Measurements from ENCODE around the gene SLC38A11. TPM values are rescaled to one million over a fixed set of nuclear protein-coding genes. Genes with fewer than 3 reads are reported as not detected.

SLC38A11 gene
- total and polyA plus RNA-seq, 3 donors from 2014 or later = 0.58 to 5.9 (median 1.2) TPM

DNA sequence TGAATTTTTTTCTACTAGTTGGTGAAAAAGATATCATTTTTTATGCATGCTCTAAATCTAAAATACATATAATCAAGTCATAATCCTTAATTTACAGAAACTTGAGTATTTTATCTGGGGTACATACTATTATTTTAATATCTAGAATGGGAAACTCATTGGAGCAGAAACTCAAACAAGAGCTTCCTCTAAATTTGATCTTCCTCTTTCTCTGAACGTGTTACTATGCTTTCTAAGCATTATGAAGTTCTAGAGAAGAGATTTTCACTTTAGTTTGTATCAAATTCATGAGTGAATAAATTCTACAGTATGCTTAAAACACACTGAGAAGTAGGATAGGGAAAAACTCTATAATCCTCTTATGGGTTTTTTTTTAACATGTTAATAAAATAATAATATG, 20.6 kb upstream of the SLC38A11 start:
- Histone ChIP-seq H3K27ac (no peak overlapping the region), H3K36me3 (ENCODE audit: low read depth, missing control alignments) (no peaks in the 10 kb centered on the region), H3K27me3 (no peaks in the 10 kb centered on the region), H3K4me1 (no peaks in the 10 kb centered on the region), H3K4me3 (no peak overlapping the region), H3K9me3 (no peaks in the 10 kb centered on the region)
- no peak for DNase-seq
- no peak for TF ChIP-seq POLR2A (IDR thresholded peaks at IDR 0.05)
- TF ChIP-seq, protein P1, sequence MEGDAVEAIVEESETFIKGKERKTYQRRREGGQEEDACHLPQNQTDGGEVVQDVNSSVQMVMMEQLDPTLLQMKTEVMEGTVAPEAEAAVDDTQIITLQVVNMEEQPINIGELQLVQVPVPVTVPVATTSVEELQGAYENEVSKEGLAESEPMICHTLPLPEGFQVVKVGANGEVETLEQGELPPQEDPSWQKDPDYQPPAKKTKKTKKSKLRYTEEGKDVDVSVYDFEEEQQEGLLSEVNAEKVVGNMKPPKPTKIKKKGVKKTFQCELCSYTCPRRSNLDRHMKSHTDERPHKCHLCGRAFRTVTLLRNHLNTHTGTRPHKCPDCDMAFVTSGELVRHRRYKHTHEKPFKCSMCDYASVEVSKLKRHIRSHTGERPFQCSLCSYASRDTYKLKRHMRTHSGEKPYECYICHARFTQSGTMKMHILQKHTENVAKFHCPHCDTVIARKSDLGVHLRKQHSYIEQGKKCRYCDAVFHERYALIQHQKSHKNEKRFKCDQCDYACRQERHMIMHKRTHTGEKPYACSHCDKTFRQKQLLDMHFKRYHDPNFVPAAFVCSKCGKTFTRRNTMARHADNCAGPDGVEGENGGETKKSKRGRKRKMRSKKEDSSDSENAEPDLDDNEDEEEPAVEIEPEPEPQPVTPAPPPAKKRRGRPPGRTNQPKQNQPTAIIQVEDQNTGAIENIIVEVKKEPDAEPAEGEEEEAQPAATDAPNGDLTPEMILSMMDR (IDR thresholded peaks at IDR 0.05) = no peak
- intact Hi-C loops (cut with DNase I; ENCODE audit: low total_unique reads) = no loop called here
- WGBS, 2 donors = 62 to 72% methylated on average over 1 of the region's 1 CpG

DNA sequence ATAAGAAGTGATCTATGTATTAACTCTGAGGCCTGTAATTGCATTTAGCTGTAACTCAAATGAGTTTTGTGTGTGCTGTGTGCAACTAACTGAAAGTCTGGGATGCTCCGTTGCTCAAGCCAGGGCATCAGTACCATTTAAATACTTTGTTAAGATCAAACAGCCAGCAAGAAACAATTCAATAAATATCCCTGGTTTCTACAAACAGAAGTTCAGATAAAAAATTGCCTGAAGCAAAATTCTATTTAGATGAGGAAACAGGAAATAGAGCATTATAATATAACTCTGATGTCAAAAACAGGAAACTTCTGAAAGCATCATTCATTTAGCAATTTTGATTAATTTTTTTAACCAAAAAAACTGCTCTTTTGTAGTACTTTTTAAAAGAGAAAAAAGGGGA, 18.9 kb upstream of the SLC38A11 start:
- DNase-seq = no peak
- no peaks in the 10 kb centered on the region for H3K27me3 ChIP-seq
- H3K9me3 ChIP-seq = no peaks in the 10 kb centered on the region
- no peaks in the 10 kb centered on the region for H3K4me1 ChIP-seq
- no peak for TF ChIP-seq POLR2A (IDR thresholded peaks at IDR 0.05)
- TF ChIP-seq, protein P1 (IDR thresholded peaks at IDR 0.05) = no peak
- intact Hi-C loops (cut with DNase I; ENCODE audit: low total_unique reads) = no loop called here
- 63 to 83% methylated on average over 1 of the region's 1 CpG for WGBS, 2 donors
- no peak overlapping the region for H3K4me3 ChIP-seq
- H3K36me3 ChIP-seq (ENCODE audit: low read depth, missing control alignments) = no peaks in the 10 kb centered on the region
- no peak overlapping the region for H3K27ac ChIP-seq

DNA sequence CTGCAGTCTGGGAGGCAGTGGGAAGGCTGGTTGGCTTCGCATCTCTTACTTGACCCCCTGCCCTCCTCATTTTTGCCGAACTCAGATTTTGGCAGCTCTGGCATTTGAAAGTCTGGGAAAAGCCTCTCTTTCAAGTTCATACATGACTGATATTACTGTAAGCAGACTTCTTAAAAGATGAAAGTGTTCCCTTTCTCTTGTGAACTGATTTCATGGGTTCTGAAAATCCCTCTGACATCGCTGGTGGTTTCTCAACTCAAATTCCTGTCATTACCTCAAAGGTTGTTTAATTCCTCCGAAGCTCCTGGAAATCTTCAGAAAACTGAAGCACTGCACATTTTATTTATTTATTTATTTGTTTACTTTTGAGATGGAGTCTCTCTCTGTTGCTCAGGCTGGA, 16.9 kb upstream of the SLC38A11 start:
- no peaks in the 10 kb centered on the region for H3K36me3 ChIP-seq (ENCODE audit: low read depth, missing control alignments)
- no peak overlapping the region for H3K4me3 ChIP-seq
- H3K27me3 ChIP-seq = no peaks in the 10 kb centered on the region
- WGBS, 2 donors = 72 to 83% methylated on average over 4 of the region's 4 CpGs
- TF ChIP-seq POLR2A (IDR thresholded peaks at IDR 0.05) = no peak
- TF ChIP-seq, protein P1 (IDR thresholded peaks at IDR 0.05) = no peak
- H3K27ac ChIP-seq = no peak overlapping the region
- no peaks in the 10 kb centered on the region for H3K4me1 ChIP-seq
- intact Hi-C loops (cut with DNase I; ENCODE audit: low total_unique reads) = no loop called here
- no peaks in the 10 kb centered on the region for H3K9me3 ChIP-seq
- DNase-seq = no peak

DNA sequence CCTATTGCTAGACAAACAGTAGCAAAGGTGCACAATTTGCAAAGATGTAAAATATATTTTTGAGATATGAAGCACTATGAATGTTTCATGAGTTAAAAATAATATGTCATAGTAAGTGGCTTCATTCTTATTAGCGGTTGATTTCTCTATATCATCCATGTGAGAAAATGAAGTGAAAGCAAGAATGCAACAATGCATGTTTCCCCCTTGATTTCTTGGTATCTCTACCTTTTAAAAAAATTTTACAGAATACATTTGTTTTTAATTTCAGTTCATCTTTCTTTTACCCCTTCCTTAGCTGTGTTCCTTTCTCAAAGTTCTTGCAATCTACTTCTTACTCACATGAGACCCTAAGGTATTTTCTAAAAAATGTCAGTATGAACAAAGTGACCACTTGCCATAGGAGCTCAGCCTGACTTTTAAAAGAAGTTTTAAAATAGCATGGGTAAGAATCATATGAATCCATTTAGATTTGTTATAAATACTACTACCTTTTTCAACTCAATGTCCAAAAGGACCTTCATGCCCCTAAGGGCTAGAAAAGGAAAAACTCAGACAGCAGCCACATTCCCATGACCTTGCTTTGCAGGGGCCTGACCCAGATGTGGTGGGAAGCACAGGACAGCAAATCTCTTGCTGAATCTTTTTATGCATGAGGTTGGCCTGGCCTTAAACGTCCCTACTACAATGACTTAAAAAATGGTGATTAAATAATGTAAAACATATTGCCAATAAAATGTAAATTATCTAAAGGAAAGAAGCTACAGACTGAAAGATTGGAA, 14.8 kb upstream of the SLC38A11 start:
- no peaks in the 10 kb centered on the region for H3K36me3 ChIP-seq (ENCODE audit: low read depth, missing control alignments)
- H3K27ac ChIP-seq = no peak overlapping the region
- DNase-seq = no peak
- no peaks in the 10 kb centered on the region for H3K27me3 ChIP-seq
- TF ChIP-seq POLR2A (IDR thresholded peaks at IDR 0.05) = no peak
- TF ChIP-seq, protein P1 (IDR thresholded peaks at IDR 0.05) = no peak
- intact Hi-C loops (cut with DNase I; ENCODE audit: low total_unique reads) = no loop called here
- H3K4me1 ChIP-seq = no peaks in the 10 kb centered on the region
- 66 to 75% methylated on average over 2 of the region's 2 CpGs for WGBS, 2 donors
- no peak overlapping the region for H3K4me3 ChIP-seq
- H3K9me3 ChIP-seq = no peaks in the 10 kb centered on the region

DNA sequence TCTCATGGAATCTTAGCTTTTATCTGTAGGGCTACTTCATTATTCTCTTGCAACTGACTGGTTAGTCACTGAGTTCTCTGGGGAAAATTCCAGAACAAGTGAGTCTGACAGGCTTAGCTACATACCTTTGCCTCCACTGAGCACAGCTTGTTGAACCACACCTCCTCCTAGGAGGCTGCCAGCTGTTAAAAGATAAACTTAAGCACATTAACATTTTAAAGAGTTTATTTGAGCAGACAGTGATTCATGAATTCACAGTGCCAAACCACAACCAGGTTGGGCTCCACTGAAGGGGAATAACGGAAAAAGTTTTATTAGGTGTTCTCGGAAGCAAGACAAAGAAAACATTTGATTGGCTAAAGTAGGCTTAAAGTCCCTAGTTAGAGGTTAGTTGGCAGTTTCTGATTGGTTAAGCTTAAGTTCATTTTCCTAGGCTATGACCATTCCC, 12.5 kb upstream of the SLC38A11 start:
- intact Hi-C loops (cut with DNase I; ENCODE audit: low total_unique reads) = no loop called here
- no peaks in the 10 kb centered on the region for H3K9me3 ChIP-seq
- no peak for DNase-seq
- H3K36me3 ChIP-seq (ENCODE audit: low read depth, missing control alignments) = no peaks in the 10 kb centered on the region
- no peak overlapping the region for H3K27ac ChIP-seq
- H3K4me1 ChIP-seq = no peaks in the 10 kb centered on the region
- WGBS, 2 donors = 73 to 80% methylated on average over 2 of the region's 2 CpGs
- H3K4me3 ChIP-seq = no peak overlapping the region
- no peaks in the 10 kb centered on the region for H3K27me3 ChIP-seq
- TF ChIP-seq, protein P1 (IDR thresholded peaks at IDR 0.05) = no peak
- TF ChIP-seq POLR2A (IDR thresholded peaks at IDR 0.05) = no peak

All from testis (tissue), 3 donors.